T-helper 22 cell (primary cell): Measurements from ENCODE around the gene FASLG.
A peak's percentile ranks its signal among the peaks of the same experiment; 100 is the strongest.
"Not testable (repeated sequence)": the region's sequence is repeated elsewhere in the genome, so short reads cannot be mapped to it uniquely, and the experiment has no call there.

Source experiments
- DNase-seq: peaks from one replicate; pipeline ENCODE4 v3.0.0-alpha.2; 2020; ENCODE audit warnings: low read depth

Gene FASLG, protein sequence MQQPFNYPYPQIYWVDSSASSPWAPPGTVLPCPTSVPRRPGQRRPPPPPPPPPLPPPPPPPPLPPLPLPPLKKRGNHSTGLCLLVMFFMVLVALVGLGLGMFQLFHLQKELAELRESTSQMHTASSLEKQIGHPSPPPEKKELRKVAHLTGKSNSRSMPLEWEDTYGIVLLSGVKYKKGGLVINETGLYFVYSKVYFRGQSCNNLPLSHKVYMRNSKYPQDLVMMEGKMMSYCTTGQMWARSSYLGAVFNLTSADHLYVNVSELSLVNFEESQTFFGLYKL

GRCh38 chr1:172658871-172659453 is at the start of gene FASLG:
Gene FASLG (plus strand): TSS chr1:172659103. CDS start chr1:172659202, 99 bp downstream.
- DNase-seq: no peak

DNA sequence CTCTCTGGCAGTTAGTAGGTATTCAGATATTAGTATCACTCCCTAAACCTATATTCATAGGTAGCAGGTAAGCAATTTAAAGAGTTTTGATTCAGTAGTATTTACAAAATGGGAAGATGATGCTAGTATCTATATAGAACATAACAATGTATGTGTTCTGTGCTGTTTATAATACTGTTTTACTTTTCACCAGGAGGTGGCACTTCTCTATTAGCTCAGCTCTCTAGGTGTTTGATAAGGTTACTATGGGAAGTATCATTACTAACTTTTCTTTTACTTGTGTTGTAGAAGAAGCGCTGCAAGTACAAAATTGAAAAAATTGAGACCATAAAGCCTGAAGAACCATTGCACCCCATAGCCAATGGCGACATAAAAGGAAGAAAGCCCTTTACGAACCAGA is 49.4 kb upstream of the FASLG start:
- no peak for DNase-seq

GRCh38 chr1:172612478-172612877 is 46.4 kb upstream of the FASLG start:
- no peak for DNase-seq

DNA sequence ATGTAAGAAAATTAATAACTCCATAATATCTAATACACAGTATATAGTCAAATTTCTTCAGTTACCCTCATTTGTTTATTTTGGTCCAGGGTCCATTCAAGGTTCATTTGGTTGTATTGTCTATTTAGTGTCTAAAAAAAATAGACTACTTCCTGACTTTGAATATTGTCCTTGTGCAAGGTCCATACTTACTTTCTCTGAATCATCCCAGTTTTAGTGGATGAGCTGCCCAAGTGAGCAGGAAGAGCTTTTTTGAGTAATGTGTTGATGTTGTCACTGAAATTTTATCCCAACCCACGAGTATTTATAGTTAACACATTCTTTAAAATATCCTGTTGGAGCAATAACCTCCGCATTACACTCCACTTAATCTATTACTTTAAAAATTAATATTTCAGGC is 45.6 kb upstream of the FASLG start:
- DNase-seq: no peak

DNA sequence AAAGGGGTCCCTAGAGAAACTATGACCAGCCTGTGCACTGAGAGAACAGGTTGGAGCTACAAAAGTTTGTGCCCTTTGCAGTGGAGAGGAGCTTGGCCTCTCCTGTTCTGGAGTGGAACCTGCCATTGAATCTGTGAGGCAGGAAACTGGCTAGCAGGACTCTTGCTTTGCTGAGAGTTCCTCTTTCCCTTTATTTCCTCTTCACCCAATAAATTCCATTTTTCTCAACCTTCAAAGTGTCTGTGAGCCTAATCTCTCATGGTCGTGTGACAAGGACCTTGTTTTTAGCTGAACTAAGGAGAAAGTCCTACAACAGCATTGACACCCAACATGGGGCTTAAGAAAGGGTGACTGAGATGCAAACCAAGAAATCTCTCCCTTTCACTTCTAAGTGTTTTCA is 42.7 kb upstream of the FASLG start:
- no peak for DNase-seq

GRCh38 chr1:172616636-172617035 is 42.3 kb upstream of the FASLG start:
- no peak for DNase-seq

DNA sequence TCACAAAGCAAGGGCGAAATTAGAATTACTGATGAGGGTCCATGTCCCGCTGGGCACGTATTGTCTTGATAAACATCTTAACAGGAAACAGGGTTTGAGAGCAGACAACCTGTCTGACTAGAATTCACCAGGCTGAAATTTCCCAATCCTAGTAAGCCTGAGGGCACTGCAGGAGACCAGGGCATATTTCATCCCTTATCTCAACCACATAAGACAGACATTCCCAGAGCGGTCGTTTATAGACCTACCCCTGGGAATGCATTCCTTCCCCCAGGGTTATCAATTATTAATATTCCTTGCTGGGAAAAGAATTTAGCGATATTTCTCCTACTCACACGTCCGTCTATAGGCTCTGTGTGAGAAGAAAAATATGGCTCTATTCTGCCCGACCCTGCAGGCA is 38.3 kb upstream of the FASLG start:
- DNase-seq: not testable (repeated sequence)

DNA sequence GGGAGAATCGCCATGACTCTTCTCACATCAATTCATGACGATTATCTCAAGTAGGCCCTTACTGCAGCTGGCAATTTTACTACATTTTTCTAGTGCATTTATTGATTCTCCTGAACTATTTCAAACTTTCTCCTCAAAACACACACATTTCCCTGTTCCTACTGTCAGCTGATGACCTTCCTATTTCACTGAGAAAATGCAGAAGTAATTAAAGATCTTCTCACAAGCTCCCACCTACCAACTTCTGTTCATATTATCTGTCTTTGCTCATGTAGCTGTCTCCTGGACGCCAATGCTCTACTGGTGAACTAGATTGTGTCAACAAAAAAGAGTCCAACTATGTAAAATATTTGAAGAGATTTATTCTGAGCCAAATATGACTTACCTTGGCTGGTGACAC is 36.4 kb upstream of the FASLG start:
- no peak for DNase-seq

- no peak for DNase-seq
Measured at GRCh38 chr1:172623748-172624147, 35.2 kb upstream of the FASLG start.

- DNase-seq: no peak
Measured at GRCh38 chr1:172626845-172627244, 32.1 kb upstream of the FASLG start.

GRCh38 chr1:172627702-172628101 is 31.2 kb upstream of the FASLG start:
- DNase-seq: no peak

GRCh38 chr1:172628401-172628800 is 30.5 kb upstream of the FASLG start:
- no peak for DNase-seq

- no peak for DNase-seq
Measured at GRCh38 chr1:172629170-172629569, 29.7 kb upstream of the FASLG start.

- no peak for DNase-seq
Measured at GRCh38 chr1:172629638-172630037, 29.3 kb upstream of the FASLG start.

GRCh38 chr1:172630056-172630818 is 28.7 kb upstream of the FASLG start:
- DNase-seq: no peak

DNA sequence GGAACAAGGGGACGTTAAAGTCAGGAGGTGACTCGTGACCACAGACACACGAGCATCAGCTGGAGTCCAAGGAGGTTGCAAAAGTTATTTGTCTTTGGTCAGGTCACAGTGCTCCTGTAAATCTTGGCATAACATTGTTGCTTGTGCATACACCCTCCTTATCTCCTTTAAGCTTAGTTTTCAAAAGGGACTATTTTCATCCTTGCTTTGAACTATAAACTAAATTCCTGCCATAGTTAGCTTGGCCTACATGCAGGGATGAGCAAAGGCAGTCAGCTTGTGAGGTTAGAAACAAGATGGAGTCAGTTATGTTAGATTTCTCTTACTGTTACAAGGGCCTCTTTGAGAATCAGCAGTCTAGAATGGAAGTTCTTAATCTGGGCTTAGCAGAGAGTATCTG is 28.0 kb upstream of the FASLG start:
- no peak for DNase-seq

DNA sequence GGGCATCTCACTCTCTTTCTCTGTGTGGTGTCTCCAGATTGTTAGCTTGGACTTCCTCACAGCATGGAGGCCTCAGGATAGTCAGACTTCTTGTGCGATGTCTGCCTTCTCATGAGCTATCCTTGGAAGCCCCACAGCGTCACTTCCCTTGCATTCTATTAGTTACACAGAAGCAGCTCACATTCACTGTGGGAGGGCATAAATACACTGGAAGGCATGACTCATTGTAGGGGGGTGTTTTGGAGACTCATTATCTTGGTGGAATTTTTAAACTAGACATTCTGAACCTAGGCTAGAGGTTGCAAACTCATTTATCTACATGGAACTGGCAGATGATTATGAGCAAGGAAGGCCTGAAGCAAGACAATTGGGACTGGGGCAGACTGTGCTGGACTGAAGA is 21.4 kb upstream of the FASLG start:
- DNase-seq: no peak

DNA sequence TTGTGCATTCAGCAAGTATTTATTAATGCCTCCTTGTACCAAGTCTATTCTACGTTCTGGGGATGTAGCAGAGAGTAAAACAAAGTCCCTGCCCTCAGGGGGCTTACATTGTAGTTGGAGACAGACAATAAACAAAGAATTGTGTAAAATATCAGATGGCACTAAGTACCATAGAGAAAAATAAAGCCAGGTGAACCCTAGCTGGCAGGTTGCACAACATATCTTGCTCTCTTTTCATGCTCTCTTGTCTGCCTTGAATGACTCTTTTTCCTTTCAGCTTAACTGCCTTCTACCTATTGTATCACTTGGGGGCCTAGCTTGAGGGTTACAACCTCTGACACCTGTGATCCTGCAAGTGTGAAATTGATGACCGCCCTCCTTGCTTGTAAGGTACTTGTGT is 20.7 kb upstream of the FASLG start:
- no peak for DNase-seq

- peak; percentile 47 for DNase-seq
Measured at GRCh38 chr1:172638885-172639831, 19.7 kb upstream of the FASLG start.

DNA sequence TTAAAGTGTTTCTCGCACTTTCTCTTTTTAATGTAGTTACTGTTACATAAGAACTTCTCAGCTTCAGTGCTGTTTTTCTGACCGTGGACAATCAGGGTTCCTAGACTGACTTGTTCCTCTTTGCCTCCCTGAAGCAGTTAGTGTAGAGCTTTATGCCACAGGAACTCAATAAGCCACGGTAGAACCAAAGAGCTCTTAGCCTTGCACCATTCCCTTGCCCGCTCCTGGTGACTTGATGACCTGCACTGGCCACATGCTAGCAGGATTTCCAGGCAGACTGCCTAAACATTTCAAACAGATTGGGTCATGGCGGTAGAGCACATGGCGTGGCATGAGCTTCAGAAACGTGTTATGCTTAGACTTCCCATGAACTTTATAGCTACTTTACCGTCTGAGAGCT is 18.8 kb upstream of the FASLG start:
- DNase-seq: no peak

DNA sequence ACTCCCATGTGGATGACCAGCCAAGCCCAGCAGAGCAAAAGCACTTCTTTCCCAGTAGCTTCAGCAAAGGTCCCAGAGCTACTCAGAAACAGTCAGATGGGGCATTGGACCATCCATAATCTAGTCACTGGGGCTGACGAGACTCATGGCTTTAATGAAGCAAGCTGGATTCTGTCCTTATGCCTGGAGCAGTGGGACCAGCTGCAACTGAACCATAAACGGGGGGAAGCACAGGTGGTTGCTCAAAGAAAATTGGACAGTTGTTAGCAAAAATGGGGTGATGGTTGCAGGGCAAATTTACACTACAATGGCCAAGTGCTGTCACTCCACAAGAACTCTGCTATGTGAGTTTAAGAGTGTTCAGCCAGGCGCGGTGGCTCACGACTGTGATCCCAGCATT is 17.4 kb upstream of the FASLG start:
- no peak for DNase-seq

DNA sequence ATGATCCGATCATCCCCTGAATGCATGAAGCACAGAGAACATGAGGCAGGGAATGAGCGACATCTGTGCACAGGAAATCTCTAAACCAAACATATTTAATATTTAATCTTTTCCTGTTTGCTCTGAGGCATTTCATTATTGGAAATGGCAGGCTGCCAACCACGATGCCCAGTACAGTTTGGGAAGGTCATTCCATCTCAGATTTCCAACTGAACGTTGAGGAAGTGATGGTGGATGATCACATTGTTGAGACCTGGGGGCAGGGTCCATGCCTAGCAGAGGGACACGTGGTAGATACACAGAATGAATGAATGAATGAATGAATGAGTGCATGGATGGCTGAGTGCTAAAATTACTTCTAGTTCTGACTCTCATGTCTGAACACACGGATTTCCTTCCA is 15.9 kb upstream of the FASLG start:
- DNase-seq: no peak
